ENCODE results near the gene MS4A12.
"Not testable (repeated sequence)": the region's sequence is repeated elsewhere in the genome, so short reads cannot be mapped to it uniquely, and the experiment has no call there.

The MS4A12 gene

GRCh38 chr11:60512651-60513225 lies 20.2 kb downstream of the MS4A12 start:
- no peak for DNase-seq (ENCODE audit: low read depth)

- no peak for DNase-seq (ENCODE audit: low read depth)
Observed at GRCh38 chr11:60513496-60514460, 21.2 kb downstream of the MS4A12 start.

GRCh38 chr11:60515144-60515855 lies 22.7 kb downstream of the MS4A12 start, which contains the start of gene MS4A13:
TSS of gene MS4A13 (plus strand) at chr11:60515392. CDS start at chr11:60518084, 2,692 bp downstream.
- DNase-seq (ENCODE audit: low read depth) = no peak

- DNase-seq (ENCODE audit: low read depth) = no peak
Observed at GRCh38 chr11:60528465-60528864, 35.9 kb downstream of the MS4A12 start.

- DNase-seq (ENCODE audit: low read depth) = no peak
Observed at GRCh38 chr11:60528934-60529333, 36.4 kb downstream of the MS4A12 start.

GRCh38 chr11:60530454-60531100 lies 38.0 kb downstream of the MS4A12 start:
- no peak for DNase-seq (ENCODE audit: low read depth)

GRCh38 chr11:60532383-60532782 lies 39.8 kb downstream of the MS4A12 start:
- DNase-seq (ENCODE audit: low read depth) = not testable (repeated sequence)

- not testable (repeated sequence) for DNase-seq (ENCODE audit: low read depth)
Observed at GRCh38 chr11:60538627-60539026, 46.0 kb downstream of the MS4A12 start.

- DNase-seq (ENCODE audit: low read depth) = no peak
Observed at GRCh38 chr11:60544077-60544476, 51.5 kb downstream of the MS4A12 start.
